GM12878 (cell line): ENCODE data around the gene VEGFB. TPM values are rescaled to one million over a fixed set of nuclear protein-coding genes. Genes with fewer than 3 reads are reported as not detected.

Source experiments
- GABPA ChIP-seq: IDR thresholded peaks from 2 replicates; pipeline ENCODE4 v1.6.1; 2014; ENCODE audit warnings: antibody characterized with exemption, low read depth, mild to moderate bottlenecking, inconsistent platforms
- MYC ChIP-seq: IDR thresholded peaks from 2 replicates; pipeline ENCODE4 v1.6.1; 2011; ENCODE audit warnings: mild to moderate bottlenecking, low read length, moderate library complexity, inconsistent platforms; ENCODE audit not compliant: insufficient read depth, insufficient replicate concordance, insufficient read length, severe bottlenecking
- NFYB ChIP-seq: IDR thresholded peaks from 2 replicates; pipeline ENCODE4 v1.6.1; 2011; ENCODE audit warnings: low read depth, mild to moderate bottlenecking, low read length, improper control_type of control experiment, moderate library complexity; ENCODE audit not compliant: insufficient read depth
- ZNF622 ChIP-seq: fragments of 450-650 bp; IDR thresholded peaks from 2 replicates; pipeline ENCODE4 v1.6.1; 2017; ENCODE audit warnings: mild to moderate bottlenecking, inconsistent platforms
- polyA plus RNA-seq, 11 experiments: library from polyadenylated mRNA; depleted of rRNA in 4 of 11; unstranded in 6 of 11; stranded (reverse) in 5 of 11; fragments of >200 nt; fragmentation: Nextera tagmentation in 4 of 11; fragmentation: Illumina TruSeq in 1 of 11; extraction: Ambion mirVana in 4 of 11; extraction: Trizol in 1 of 11; gene quantifications; 1 replicate in 1 of 11; 2 replicates in 10 of 11; pipeline versions ENCODE4 v1.2.1 to v1.2.3, GENCODE V29; 2011 to 2016; ENCODE audit warnings: inconsistent platforms in 2 of 11, missing spikeins in 2 of 11, low read depth in 1 of 11
- total RNA-seq, 4 experiments: library from RNA; depleted of rRNA in 3 of 4; stranded (reverse); fragments of >200 nt in 3 of 4; fragmentation: Illumina TruSeq in 1 of 4; extraction: Trizol in 1 of 4; gene quantifications; 2 replicates each; pipeline versions ENCODE4 v1.2.1 to v1.2.3, GENCODE V29; 2013 to 2021
- TF ChIP-seq, protein P1 (sequence below): fragments of 450-650 bp; IDR thresholded peaks from 2 replicates; pipeline ENCODE4 v1.6.1; 2016; ENCODE audit warnings: mild to moderate bottlenecking, moderate library complexity, borderline replicate concordance

Gene VEGFB
- total and polyA plus RNA-seq, 10 of the 15 experiments (the other 5 are each of a cell fraction or from before 2014, with no cell fraction given), result 7.0 to 75.8 (median 20.3) TPM

DNA sequence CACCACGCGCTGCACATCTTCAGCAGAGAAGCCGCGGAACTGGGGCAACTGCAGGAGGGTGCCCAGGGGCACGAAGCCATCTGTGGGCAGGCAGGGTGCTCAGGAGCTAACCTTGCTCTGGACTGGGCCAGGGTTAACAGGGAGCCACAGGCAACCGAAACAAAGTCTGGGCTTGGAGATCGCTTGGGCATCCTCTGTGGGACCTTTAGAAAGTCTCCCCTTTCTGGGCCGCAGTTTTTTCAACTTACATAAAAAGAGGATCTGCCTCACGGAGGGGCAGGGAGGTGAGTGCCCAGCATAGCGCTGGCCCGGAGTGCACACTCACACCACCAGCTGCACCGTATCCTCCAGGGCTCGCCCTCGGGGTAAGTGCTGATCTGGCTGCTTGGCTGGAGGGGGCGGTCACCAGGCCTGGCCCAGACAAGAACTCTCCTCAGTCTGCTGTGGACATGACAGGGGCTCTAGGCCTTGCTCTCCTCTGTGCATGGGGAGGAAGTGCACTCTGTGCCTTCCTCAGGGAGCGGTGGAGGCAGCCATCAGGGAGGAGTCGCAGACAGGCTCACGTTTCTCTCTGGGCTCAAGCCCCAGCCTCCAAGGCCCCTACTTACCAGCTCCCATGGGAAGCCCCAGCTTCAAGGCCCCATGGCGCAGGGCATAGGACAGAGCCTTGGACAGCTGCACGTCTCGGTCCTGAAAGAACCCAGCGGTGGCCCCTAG is 9.3 kb upstream of the VEGFB start (continued):
- TF ChIP-seq, protein P1, sequence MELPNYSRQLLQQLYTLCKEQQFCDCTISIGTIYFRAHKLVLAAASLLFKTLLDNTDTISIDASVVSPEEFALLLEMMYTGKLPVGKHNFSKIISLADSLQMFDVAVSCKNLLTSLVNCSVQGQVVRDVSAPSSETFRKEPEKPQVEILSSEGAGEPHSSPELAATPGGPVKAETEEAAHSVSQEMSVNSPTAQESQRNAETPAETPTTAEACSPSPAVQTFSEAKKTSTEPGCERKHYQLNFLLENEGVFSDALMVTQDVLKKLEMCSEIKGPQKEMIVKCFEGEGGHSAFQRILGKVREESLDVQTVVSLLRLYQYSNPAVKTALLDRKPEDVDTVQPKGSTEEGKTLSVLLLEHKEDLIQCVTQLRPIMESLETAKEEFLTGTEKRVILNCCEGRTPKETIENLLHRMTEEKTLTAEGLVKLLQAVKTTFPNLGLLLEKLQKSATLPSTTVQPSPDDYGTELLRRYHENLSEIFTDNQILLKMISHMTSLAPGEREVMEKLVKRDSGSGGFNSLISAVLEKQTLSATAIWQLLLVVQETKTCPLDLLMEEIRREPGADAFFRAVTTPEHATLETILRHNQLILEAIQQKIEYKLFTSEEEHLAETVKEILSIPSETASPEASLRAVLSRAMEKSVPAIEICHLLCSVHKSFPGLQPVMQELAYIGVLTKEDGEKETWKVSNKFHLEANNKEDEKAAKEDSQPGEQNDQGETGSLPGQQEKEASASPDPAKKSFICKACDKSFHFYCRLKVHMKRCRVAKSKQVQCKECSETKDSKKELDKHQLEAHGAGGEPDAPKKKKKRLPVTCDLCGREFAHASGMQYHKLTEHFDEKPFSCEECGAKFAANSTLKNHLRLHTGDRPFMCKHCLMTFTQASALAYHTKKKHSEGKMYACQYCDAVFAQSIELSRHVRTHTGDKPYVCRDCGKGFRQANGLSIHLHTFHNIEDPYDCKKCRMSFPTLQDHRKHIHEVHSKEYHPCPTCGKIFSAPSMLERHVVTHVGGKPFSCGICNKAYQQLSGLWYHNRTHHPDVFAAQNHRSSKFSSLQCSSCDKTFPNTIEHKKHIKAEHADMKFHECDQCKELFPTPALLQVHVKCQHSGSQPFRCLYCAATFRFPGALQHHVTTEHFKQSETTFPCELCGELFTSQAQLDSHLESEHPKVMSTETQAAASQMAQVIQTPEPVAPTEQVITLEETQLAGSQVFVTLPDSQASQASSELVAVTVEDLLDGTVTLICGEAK, result no peak
- no peak for TF ChIP-seq GABPA
- no peak for TF ChIP-seq NFYB
- no peak for TF ChIP-seq MYC
- no peak for TF ChIP-seq ZNF622
